ENCODE results near the gene SEH1L. TPM values are rescaled to one million over a fixed set of nuclear protein-coding genes. Genes with fewer than 3 reads are reported as not detected.

Gene SEH1L
- total and polyA plus RNA-seq, 2 donors (not counting 1 experiment from before 2014, with no cell fraction given), result 40.6 to 56.0 TPM

DNA sequence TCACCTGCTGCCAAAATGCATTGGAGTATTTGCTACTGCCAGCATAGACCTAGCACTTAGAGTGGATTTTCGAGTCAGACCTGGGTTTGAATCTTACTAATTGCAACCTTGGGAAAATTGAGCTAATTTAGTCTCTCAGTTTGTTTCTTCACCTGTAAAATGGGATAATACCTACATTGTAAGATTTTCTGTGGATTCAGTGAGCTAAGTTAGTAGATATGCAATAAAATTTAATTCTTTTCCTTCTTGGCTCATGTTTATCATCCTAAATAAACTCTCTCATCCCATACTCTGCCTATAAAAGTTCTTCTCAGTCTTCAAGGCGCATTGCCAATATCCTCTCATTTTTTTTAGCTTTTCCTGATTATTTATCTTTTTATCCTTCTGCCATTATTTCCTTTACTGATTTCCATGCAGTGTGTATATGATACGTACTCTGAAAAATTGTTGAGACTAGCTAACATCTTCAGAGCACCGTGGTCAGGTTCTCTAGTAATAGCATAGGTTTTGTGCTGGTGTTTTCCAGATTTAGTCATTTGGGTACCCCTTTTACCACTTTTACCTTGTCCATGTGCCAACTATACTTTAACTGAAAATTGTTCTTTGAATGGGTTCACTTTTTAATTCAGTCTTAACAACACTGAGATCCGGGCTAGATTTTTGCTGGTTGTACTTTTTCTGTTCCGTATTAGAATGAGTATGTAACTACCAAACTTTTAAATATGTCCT lies 50.7 kb downstream of the SEH1L start:
- H3K4me2 ChIP-seq (ENCODE audit: extremely low read depth, insufficient read depth, low read length), result no peak overlapping the region
- H3K79me2 ChIP-seq (ENCODE audit: control insufficient read depth, insufficient read depth, low read length), result peaks cover 63% of the 10 kb centered on the region
- no peaks in the 10 kb centered on the region for H4K20me1 ChIP-seq (ENCODE audit: control insufficient read depth, extremely low read depth, insufficient read depth, low read length)
- DNase-seq (ENCODE audit: low read depth in 2 of 2), result no peak
- no peak overlapping the region for H3K4me3 ChIP-seq (replicated peaks in 1 of 4; ENCODE audit: control extremely low read depth in 1 of 4, insufficient read depth in 1 of 4, low read depth in 3 of 4, low read length in 4 of 4)
- H3K27ac ChIP-seq (ENCODE audit: insufficient read depth, low read length), result no peak overlapping the region
- no peak overlapping the region for H3K9ac ChIP-seq (ENCODE audit: insufficient read depth, low read length)
- H3K36me3 ChIP-seq (ENCODE audit: control insufficient read depth, insufficient read depth, low read length), result no peaks in the 10 kb centered on the region
- H3K27me3 ChIP-seq (ENCODE audit: control insufficient read depth, insufficient read depth, low read length), result no peaks in the 10 kb centered on the region
- H3K4me1 ChIP-seq (ENCODE audit: control insufficient read depth, extremely low read depth, insufficient read depth, low read length), result no peaks in the 10 kb centered on the region
- no peak overlapping the region for H2AFZ ChIP-seq (ENCODE audit: low read length)
- H3K9me3 ChIP-seq (ENCODE audit: control insufficient read depth, insufficient read depth, low read depth, low read length), result no peaks in the 10 kb centered on the region
- TF ChIP-seq, protein P1, sequence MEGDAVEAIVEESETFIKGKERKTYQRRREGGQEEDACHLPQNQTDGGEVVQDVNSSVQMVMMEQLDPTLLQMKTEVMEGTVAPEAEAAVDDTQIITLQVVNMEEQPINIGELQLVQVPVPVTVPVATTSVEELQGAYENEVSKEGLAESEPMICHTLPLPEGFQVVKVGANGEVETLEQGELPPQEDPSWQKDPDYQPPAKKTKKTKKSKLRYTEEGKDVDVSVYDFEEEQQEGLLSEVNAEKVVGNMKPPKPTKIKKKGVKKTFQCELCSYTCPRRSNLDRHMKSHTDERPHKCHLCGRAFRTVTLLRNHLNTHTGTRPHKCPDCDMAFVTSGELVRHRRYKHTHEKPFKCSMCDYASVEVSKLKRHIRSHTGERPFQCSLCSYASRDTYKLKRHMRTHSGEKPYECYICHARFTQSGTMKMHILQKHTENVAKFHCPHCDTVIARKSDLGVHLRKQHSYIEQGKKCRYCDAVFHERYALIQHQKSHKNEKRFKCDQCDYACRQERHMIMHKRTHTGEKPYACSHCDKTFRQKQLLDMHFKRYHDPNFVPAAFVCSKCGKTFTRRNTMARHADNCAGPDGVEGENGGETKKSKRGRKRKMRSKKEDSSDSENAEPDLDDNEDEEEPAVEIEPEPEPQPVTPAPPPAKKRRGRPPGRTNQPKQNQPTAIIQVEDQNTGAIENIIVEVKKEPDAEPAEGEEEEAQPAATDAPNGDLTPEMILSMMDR (conservative IDR thresholded peaks at IDR 0.05 in 1 of 2, IDR thresholded peaks at IDR 0.05 in 1 of 2; ENCODE audit: low read depth in 1 of 2, low read length in 2 of 2), result no peak
- no peak for TF ChIP-seq EZH2 (IDR thresholded peaks at IDR 0.05; ENCODE audit: low read length, missing control alignments)

DNA sequence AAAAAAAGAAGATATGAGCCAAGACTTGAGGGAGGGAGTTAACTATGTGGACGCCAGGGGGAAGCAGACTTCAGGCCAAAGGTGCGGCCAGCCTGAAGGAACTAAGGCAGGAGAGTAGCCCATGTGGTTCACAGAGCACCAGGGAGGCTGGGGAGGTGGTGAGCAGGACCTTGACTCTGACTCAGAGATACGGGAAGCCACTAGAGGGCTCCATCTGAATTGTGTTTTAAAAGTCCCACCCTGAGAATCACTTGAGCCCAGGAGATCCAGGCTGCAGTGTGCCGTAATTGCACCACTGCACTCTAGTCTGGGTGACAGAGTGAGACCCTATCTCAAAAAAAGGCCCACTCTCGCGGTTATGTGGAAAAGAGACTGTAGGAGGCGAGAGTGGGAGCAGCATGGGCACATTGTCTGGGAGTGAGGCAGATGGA lies 55.7 kb downstream of the SEH1L start:
- H3K9me3 ChIP-seq (ENCODE audit: control insufficient read depth, insufficient read depth, low read depth, low read length), result no peaks in the 10 kb centered on the region
- peak; percentile 67 to 73 for DNase-seq (ENCODE audit: low read depth in 2 of 2)
- H3K27ac ChIP-seq (ENCODE audit: insufficient read depth, low read length), result no peak overlapping the region
- no peaks in the 10 kb centered on the region for H3K27me3 ChIP-seq (ENCODE audit: control insufficient read depth, insufficient read depth, low read length)
- H3K4me2 ChIP-seq (ENCODE audit: extremely low read depth, insufficient read depth, low read length), result no peak overlapping the region
- TF ChIP-seq EZH2 (IDR thresholded peaks at IDR 0.05; ENCODE audit: low read length, missing control alignments), result no peak
- TF ChIP-seq, protein P1 (conservative IDR thresholded peaks at IDR 0.05 in 1 of 2, IDR thresholded peaks at IDR 0.05 in 1 of 2; ENCODE audit: low read depth in 1 of 2, low read length in 2 of 2), result peak; percentile 53 to 63
- H4K20me1 ChIP-seq (ENCODE audit: control insufficient read depth, extremely low read depth, insufficient read depth, low read length), result no peaks in the 10 kb centered on the region
- no peaks in the 10 kb centered on the region for H3K36me3 ChIP-seq (ENCODE audit: control insufficient read depth, insufficient read depth, low read length)
- H3K4me1 ChIP-seq (ENCODE audit: control insufficient read depth, extremely low read depth, insufficient read depth, low read length), result no peaks in the 10 kb centered on the region
- H3K4me3 ChIP-seq (replicated peaks in 1 of 4; ENCODE audit: control extremely low read depth in 1 of 4, insufficient read depth in 1 of 4, low read depth in 3 of 4, low read length in 4 of 4), result no peak overlapping the region
- H2AFZ ChIP-seq (ENCODE audit: low read length), result no peak overlapping the region
- no peak overlapping the region for H3K9ac ChIP-seq (ENCODE audit: insufficient read depth, low read length)
- peaks cover 18% of the 10 kb centered on the region for H3K79me2 ChIP-seq (ENCODE audit: control insufficient read depth, insufficient read depth, low read length)

DNA sequence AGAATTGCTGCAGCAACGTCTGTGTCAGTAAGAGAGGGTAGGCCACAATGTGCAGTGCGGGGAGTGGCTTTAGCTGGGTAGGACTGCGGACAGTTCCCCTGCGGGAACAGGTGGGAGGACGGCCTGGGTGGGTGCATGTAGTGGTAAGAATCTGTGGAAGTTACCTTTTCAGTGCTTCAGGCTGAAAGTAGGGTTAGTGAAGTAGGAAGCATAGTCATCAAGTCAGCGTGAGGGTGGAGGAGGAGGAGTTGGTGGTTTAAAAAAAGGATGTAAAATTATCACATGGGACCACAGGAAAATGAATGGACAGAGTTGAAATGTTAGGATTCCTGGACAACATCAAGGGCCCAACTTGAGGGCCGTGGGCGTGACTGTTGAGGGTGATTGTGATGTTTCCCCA lies 56.6 kb downstream of the SEH1L start:
- H3K9me3 ChIP-seq (ENCODE audit: control insufficient read depth, insufficient read depth, low read depth, low read length), result no peaks in the 10 kb centered on the region
- no peak for TF ChIP-seq EZH2 (IDR thresholded peaks at IDR 0.05; ENCODE audit: low read length, missing control alignments)
- H4K20me1 ChIP-seq (ENCODE audit: control insufficient read depth, extremely low read depth, insufficient read depth, low read length), result no peaks in the 10 kb centered on the region
- no peak overlapping the region for H3K4me2 ChIP-seq (ENCODE audit: extremely low read depth, insufficient read depth, low read length)
- peaks cover 12% of the 10 kb centered on the region for H3K79me2 ChIP-seq (ENCODE audit: control insufficient read depth, insufficient read depth, low read length)
- H3K27ac ChIP-seq (ENCODE audit: insufficient read depth, low read length), result no peak overlapping the region
- no peak for DNase-seq (ENCODE audit: low read depth in 2 of 2)
- no peaks in the 10 kb centered on the region for H3K4me1 ChIP-seq (ENCODE audit: control insufficient read depth, extremely low read depth, insufficient read depth, low read length)
- no peak overlapping the region for H3K9ac ChIP-seq (ENCODE audit: insufficient read depth, low read length)
- no peak overlapping the region for H2AFZ ChIP-seq (ENCODE audit: low read length)
- H3K36me3 ChIP-seq (ENCODE audit: control insufficient read depth, insufficient read depth, low read length), result no peaks in the 10 kb centered on the region
- H3K27me3 ChIP-seq (ENCODE audit: control insufficient read depth, insufficient read depth, low read length), result no peaks in the 10 kb centered on the region
- no peak overlapping the region for H3K4me3 ChIP-seq (replicated peaks in 1 of 4; ENCODE audit: control extremely low read depth in 1 of 4, insufficient read depth in 1 of 4, low read depth in 3 of 4, low read length in 4 of 4)

Measured in fibroblast of lung (primary cell).